ENCODE measurements around the gene C20orf173. TPM values are rescaled to one million over a fixed set of nuclear protein-coding genes. Genes with fewer than 3 reads are reported as not detected.

The C20orf173 gene
- total RNA-seq, 2 donors from 2014 or later: not detected

DNA sequence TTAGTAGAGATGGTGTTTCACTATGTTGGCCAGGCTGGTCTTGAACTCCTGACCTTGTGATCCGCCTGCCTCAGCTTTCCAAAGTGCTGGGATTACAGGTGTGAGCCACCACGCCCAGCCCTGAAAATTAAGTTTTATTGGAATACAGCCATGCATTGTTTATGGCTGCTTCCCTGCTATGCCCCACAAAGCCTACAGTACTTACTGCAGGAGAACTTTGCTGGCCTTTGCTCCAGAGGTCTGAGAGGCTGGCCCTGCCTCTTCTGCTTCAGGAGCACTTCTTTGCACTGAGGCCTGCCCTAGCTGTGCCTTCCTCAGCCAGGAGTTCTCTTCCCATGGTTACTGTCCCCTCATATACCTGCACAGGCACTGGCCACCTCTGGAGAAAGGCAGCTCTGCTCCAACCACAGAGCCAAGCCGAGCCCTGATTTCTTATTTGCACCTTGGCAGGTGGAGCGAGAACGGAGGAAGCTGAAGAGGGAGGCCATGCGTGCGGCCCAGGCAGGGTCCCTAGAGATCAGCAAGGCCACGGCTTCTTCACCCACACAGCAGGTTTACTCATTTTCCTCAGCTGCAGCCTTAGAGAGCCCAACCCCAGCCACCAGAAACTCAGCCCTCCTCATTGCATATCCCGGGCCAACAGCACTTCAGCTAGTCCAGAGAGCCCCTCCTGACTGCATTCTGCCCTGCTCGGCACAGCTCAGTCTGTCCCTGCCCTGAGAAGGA lies 20.8 kb downstream of the C20orf173 start:
- no peak for DNase-seq (ENCODE audit: low spot score)
- no peaks in the 10 kb centered on the region for H3K27me3 ChIP-seq
- H3K4me3 ChIP-seq: no peak overlapping the region
- peaks cover 0 to 5% of the 10 kb centered on the region in 2 donors for H3K4me1 ChIP-seq
- TF ChIP-seq, protein P1, sequence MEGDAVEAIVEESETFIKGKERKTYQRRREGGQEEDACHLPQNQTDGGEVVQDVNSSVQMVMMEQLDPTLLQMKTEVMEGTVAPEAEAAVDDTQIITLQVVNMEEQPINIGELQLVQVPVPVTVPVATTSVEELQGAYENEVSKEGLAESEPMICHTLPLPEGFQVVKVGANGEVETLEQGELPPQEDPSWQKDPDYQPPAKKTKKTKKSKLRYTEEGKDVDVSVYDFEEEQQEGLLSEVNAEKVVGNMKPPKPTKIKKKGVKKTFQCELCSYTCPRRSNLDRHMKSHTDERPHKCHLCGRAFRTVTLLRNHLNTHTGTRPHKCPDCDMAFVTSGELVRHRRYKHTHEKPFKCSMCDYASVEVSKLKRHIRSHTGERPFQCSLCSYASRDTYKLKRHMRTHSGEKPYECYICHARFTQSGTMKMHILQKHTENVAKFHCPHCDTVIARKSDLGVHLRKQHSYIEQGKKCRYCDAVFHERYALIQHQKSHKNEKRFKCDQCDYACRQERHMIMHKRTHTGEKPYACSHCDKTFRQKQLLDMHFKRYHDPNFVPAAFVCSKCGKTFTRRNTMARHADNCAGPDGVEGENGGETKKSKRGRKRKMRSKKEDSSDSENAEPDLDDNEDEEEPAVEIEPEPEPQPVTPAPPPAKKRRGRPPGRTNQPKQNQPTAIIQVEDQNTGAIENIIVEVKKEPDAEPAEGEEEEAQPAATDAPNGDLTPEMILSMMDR (IDR thresholded peaks at IDR 0.05): no peak
- peaks cover 64% of the 10 kb centered on the region for H3K36me3 ChIP-seq
- H3K9me3 ChIP-seq: no peaks in the 10 kb centered on the region
- H3K27ac ChIP-seq: no peak overlapping the region

DNA sequence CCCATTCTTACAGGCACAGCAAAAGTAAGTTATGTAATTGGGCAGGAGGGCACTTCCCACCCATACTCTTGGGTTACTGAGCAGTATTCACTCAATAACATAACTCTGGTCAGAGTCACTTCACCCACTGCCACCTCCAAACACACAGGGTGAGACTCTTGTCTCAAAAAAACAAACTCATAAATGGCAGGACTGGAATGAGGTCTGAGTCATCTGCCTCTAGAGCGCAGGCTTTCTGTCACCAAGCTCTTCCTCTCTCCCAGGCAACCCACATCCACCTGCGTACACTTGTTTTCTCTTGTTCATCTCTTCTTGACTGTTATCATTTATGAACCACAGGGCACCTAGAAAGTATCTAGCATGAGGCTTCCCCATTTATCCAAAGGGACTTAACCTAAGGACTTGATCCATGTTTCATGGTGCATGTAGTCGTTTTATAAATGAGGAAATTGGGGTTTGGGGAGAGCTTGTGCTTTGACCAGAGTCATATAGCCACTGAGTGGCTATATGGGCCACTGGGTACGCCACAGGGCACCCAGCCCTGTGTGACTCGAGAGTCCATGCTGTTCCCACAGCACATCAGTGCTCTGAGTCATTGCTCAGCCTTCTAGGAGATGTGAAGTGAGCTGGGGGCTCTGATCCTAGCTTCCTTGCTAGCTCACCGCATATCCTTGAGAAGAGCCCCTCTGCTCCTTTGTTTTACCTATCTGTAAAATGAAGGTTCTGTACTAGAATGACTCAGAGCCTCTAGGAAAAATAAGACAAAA lies 22.4 kb downstream of the C20orf173 start:
- Histone ChIP-seq H3K27ac (no peak overlapping the region), H3K36me3 (peaks cover 80% of the 10 kb centered on the region), H3K9me3 (no peaks in the 10 kb centered on the region), H3K4me3 (no peak overlapping the region), H3K4me1 (peaks cover 0 to 7% of the 10 kb centered on the region in 2 donors), H3K27me3 (no peaks in the 10 kb centered on the region)
- no peak for DNase-seq (ENCODE audit: low spot score)
- TF ChIP-seq, protein P1 (IDR thresholded peaks at IDR 0.05): no peak

DNA sequence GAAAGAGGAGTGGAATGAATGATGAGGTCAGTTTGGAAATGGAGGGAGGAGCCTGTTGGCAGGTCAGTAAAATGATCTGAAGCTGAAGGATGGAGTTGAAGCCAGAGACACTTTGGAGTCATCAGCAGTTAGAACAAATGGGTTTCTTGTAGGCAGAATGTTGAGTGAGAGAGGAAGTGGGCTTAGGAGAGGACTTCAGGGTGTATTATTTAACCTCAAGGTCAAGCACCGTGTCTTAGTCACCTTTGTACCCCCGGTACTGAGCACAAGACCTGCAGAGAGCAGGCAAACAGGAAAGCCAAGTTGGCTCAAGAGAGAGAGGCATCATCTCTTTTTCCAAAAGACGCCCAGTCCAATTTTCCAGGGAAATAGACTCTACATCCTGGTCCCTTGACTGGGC lies 23.3 kb downstream of the C20orf173 start:
- no peaks in the 10 kb centered on the region for H3K27me3 ChIP-seq
- TF ChIP-seq, protein P1 (IDR thresholded peaks at IDR 0.05): no peak
- no peak overlapping the region for H3K4me3 ChIP-seq
- H3K4me1 ChIP-seq: peaks cover 0 to 7% of the 10 kb centered on the region in 2 donors
- H3K9me3 ChIP-seq: no peaks in the 10 kb centered on the region
- no peak overlapping the region for H3K27ac ChIP-seq
- no peak for DNase-seq (ENCODE audit: low spot score)
- peaks cover 81% of the 10 kb centered on the region for H3K36me3 ChIP-seq

DNA sequence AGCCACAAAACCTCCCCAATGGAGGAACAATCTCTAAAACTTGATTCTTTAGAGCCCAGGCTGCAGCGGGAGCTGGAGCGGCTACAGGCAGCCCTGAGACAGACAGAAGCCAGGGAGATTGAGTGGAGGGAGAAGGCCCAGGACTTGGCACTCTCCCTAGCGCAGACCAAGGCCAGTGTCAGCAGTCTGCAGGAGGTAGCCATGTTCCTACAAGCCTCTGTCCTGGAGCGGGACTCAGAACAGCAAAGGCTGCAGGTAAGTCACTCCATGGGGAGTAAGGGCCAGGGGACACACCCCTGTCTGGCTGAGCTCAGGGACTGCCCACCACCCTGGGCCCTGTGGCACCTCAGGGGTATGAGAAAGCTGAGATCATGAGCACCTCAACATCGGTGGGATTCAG lies 24.7 kb downstream of the C20orf173 start:
- DNase-seq (ENCODE audit: low spot score): no peak
- Histone ChIP-seq H3K36me3 (peaks cover 73% of the 10 kb centered on the region), H3K27me3 (no peaks in the 10 kb centered on the region), H3K9me3 (no peaks in the 10 kb centered on the region), H3K27ac (no peak overlapping the region), H3K4me1 (peaks cover 0 to 7% of the 10 kb centered on the region in 2 donors), H3K4me3 (no peak overlapping the region)
- TF ChIP-seq, protein P1 (IDR thresholded peaks at IDR 0.05): no peak

DNA sequence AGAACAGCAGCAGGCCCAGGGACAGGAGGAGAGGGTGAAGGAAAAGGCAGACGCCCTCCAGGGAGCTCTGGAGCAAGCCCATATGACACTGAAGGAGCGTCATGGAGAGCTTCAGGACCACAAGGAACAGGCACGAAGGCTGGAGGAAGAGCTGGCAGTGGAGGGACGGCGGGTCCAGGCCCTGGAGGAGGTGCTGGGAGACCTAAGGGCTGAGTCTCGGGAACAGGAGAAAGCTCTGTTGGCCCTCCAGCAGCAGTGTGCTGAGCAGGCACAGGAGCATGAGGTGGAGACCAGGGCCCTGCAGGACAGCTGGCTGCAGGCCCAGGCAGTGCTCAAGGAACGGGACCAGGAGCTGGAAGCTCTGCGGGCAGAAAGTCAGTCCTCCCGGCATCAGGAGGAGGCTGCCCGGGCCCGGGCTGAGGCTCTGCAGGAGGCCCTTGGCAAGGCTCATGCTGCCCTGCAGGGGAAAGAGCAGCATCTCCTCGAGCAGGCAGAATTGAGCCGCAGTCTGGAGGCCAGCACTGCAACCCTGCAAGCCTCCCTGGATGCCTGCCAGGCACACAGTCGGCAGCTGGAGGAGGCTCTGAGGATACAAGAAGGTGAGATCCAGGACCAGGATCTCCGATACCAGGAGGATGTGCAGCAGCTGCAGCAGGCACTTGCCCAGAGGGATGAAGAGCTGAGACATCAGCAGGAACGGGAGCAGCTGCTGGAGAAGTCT lies 25.5 kb downstream of the C20orf173 start:
- H3K9me3 ChIP-seq: no peaks in the 10 kb centered on the region
- H3K36me3 ChIP-seq: peaks cover 73% of the 10 kb centered on the region
- no peaks in the 10 kb centered on the region for H3K27me3 ChIP-seq
- TF ChIP-seq, protein P1 (IDR thresholded peaks at IDR 0.05): no peak
- H3K4me1 ChIP-seq: peaks cover 0 to 7% of the 10 kb centered on the region in 2 donors
- H3K27ac ChIP-seq: no peak overlapping the region
- H3K4me3 ChIP-seq: no peak overlapping the region
- no peak for DNase-seq (ENCODE audit: low spot score)

Measured in right atrium auricular region (tissue), 2 donors.